Right cardiac atrium (tissue), 5 donors: Measurements from ENCODE around the gene KRT78. TPM values are rescaled to one million over a fixed set of nuclear protein-coding genes. Genes with fewer than 3 reads are reported as not detected.
"Not testable (repeated sequence)": the region's sequence is repeated elsewhere in the genome, so short reads cannot be mapped to it uniquely, and the experiment has no call there.

ENCODE experiments used
- ATAC-seq, 2 donors: fragments of 200-7000 bp; cut with Tn5 transposase; one replicate each; pipeline versions ENCODE4 v1.8.0 to v1.9.1; 2020; ENCODE audit warnings: moderate library complexity in 2 of 2, mild to moderate bottlenecking in 1 of 2
- DNase-seq, 3 donors: peaks; one replicate each; pipeline ENCODE4 v3.0.0-alpha.2; 2020
- H3K27ac ChIP-seq: one replicate; pipeline ENCODE4 v1.5.1; 2013; ENCODE audit warnings: mild to moderate bottlenecking, low read length, control low read depth, moderate library complexity
- H3K27me3 ChIP-seq: one replicate; pipeline ENCODE4 v1.6.1; 2013; ENCODE audit not compliant: control insufficient read depth, insufficient read depth
- H3K4me1 ChIP-seq: one replicate; pipeline ENCODE4 v1.6.1; 2013; ENCODE audit warnings: low read length; ENCODE audit not compliant: control insufficient read depth, insufficient read depth
- H3K4me3 ChIP-seq: one replicate; pipeline ENCODE4 v1.5.1; 2013; ENCODE audit warnings: low read length, control low read depth
- H3K9me3 ChIP-seq: one replicate; pipeline ENCODE4 v1.6.1; 2013; ENCODE audit warnings: low read length; ENCODE audit not compliant: control insufficient read depth
- WGBS: extraction: QIAGEN DNeasy Blood & Tissue Kit; methylation state at CpG from one replicate; pipeline ENCODE4 v1.1.7; 2013; 5-methylcytosine and 5-hydroxymethylcytosine counted together
- intact Hi-C, 4 donors: fragments of 100-400 bp; cut with DNase I; formaldehyde crosslinking; loops; one replicate each; pipeline versions ENCODE4 v1.11.0 to v1.14.0; 2022 to 2023
- polyA plus RNA-seq: library from polyadenylated mRNA; stranded (reverse); fragments of 200-250 nt; gene quantifications from one replicate; pipeline ENCODE4 v1.2.3, GENCODE V29; 2013
- total RNA-seq, 4 donors: library from RNA; stranded (reverse); fragmentation: NEBNext Ultra II Directional; extraction: Animal tissue kit (Norgen Biotek cat#: 25700); gene quantifications; one replicate each; pipeline ENCODE4 v1.2.1, GENCODE V29; 2021
- donor health status: healthy with polysubstance abuse.
- donor health status: DM: no; HTN: yes; CAD: no.
- donor health status: DM: no; HTN: no; CAD: no.
- donor health status: DM: no; HTN: yes; CAD: no; lungs with severe emphysema.
- donor health status: DM: yes; HTN: yes; CAD: no.

The KRT78 gene
- total and polyA plus RNA-seq, 5 donors: 0.02 TPM; not detected in 4

DNA sequence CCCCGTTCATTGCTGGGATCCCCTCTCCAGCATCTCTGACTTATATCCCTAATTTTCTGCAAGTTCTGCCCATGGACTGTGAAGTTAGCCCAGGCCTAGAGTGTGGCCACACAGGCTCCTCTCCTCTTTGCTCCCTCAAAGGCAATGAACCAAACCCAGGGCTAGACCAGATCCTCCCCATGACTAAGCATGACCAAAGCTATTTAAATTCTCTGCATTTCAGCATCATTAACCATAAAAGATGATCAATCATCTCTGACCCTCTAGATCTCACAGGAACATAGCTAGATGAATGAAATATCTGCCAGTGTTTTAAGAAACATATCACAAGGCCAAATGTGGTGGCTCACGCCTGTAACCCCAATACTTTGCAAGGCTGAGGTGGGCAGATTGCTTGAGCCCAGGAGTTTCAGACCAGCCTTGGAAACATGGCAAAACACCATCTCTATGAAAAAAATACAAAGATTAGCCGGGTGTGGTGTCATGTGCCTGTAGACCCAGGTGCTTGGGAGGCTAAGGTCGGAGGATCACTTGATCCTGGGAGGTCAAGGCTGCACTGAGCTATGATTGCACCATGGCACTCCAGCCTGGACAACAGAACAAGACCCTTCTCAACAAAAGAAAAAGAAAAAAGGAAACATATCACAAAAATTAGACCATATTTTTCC is 50.7 kb downstream of the KRT78 start:
- no peak for DNase-seq
- H3K27me3 ChIP-seq: no peaks in the 10 kb centered on the region
- H3K27ac ChIP-seq: no peak overlapping the region
- intact Hi-C loops: no loop called here
- no peaks in the 10 kb centered on the region for H3K4me1 ChIP-seq
- ATAC-seq: no peak
- H3K9me3 ChIP-seq: no peaks in the 10 kb centered on the region
- no peak overlapping the region for H3K4me3 ChIP-seq
- WGBS: 85% methylated on average over 4 of the region's 4 CpGs

DNA sequence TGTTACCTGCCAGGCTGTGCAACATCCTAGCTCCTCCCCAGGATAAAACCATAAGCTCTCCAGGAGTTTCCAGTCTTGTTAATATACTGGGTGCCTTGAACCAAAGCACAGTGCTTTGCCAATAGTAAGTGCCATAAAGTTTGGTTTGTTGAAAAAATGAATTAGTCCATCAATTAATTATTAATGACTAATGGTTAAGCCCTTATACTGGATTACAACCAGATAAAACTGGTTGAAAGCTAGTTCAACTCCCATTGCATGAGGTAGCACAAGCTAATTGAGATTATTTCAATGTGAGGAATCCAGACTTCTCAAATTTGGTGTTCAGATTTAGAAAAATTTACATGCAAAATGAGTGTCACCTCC is 51.3 kb downstream of the KRT78 start:
- no peak overlapping the region for H3K27ac ChIP-seq
- intact Hi-C loops: no loop called here
- ATAC-seq (no peak), DNase-seq (no peak)
- H3K27me3 ChIP-seq: no peaks in the 10 kb centered on the region
- H3K9me3 ChIP-seq: no peaks in the 10 kb centered on the region
- H3K4me1 ChIP-seq: no peaks in the 10 kb centered on the region
- no peak overlapping the region for H3K4me3 ChIP-seq

DNA sequence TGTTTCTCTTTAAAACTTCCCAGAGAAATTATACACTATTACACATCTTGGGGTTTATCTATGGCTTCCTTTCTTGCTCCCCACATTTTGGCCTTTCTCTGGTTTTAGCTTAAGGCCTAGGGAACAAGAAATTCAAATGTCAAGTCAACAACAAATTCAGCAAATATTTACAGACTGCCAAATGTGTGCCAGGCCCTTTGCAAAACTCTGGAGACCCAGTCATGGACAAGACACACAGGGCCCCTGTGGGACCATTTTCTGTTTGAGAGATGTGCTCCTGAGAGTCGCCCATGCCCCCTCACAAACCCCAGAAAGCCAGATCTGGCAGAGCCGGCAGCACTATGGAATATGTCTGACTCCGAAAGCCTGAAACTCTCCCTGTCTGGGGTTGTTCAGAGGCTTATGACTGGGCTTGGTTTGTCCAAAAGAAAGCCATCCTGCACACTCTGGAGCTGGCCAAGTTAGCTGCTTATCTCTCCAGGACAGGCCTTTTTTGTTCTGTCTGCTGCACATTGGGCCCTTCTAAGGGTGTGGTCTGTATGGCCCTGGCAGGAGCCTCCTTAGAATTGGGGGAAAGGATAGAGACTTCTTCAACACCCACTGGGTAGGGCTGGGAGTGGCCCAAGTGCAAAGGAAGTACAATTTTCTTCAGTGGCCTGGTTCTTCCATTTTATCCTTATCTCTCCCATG is 51.8 kb downstream of the KRT78 start:
- no peak for ATAC-seq
- Histone ChIP-seq H3K4me1 (no peaks in the 10 kb centered on the region), H3K9me3 (no peaks in the 10 kb centered on the region), H3K4me3 (no peak overlapping the region), H3K27ac (no peak overlapping the region), H3K27me3 (no peaks in the 10 kb centered on the region)
- intact Hi-C loops: no loop called here
- WGBS: 78% methylated on average over 3 of the region's 3 CpGs
- DNase-seq: no peak

DNA sequence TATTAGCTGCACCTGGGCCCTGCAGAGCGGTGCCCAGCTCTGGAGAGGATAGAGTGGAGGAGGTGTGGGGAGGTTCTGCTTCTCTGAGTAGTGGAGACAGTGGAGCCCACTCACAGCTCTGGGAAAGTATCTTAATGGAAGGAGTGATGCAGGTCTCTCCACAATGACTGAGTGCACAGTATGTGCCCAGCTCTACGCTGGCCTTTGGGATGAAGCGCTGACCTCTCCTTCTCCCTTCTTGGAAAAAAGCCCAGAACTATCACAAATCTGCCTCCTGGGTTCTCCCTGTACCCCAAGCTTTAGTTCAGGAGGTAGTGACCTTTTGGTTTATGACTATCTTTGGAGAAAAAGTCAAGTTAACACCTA is 52.4 kb downstream of the KRT78 start:
- WGBS: 94% methylated on average over 3 of the region's 3 CpGs
- no peak for DNase-seq
- no peaks in the 10 kb centered on the region for H3K9me3 ChIP-seq
- H3K27me3 ChIP-seq: no peaks in the 10 kb centered on the region
- H3K4me1 ChIP-seq: no peaks in the 10 kb centered on the region
- intact Hi-C loops: no loop called here
- no peak overlapping the region for H3K4me3 ChIP-seq
- H3K27ac ChIP-seq: no peak overlapping the region
- ATAC-seq: no peak

DNA sequence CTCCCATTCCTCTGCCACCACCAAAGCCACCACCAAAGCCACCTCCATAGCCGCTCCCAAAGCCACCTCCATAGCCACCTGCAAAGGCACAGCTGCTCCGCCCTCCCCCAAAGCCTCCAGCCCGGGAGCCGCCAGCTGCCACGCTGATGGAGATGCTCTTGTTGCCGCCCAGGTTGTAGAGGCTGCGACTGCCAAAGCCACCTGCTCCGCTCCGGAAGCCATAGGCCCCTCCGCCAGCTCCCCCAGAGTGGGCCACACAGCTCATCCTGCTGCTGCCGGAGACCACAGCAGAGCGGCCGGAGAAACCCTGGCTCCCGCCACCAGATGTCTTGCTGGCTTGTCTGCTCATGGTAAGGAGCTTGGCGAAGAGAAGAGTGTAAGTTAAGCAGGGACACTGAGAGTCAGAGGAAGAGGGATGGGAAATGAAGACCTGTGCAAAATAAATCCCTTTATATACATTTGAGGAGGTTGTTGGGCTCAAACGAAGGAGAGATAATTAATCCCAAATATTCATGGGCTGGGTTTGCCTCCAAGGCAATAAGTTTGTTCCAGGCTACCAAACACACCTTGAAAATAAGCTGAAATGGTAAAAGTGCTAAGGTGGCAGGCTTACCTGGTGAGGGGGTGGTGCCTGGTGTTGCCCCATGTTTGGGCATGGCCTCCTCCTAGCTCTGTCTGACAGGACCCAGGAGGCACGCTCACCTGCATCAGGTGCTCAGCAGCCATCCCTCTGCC is 52.9 kb downstream of the KRT78 start, which contains the start of gene KRT3:
Gene KRT3 (minus strand): TSS at position 424 of the 735 bp plus-strand sequence. CDS start 75 bp downstream, at position 349.
- ATAC-seq (no peak), DNase-seq (no peak)
- 88% methylated on average over 17 of the region's 17 CpGs for WGBS
- intact Hi-C loops: no loop called here
- Histone ChIP-seq H3K4me3 (no peak within 1 kb of the TSS), H3K27ac (no peak within 1 kb of the TSS), H3K4me1 (no peaks in the 10 kb centered on the region), H3K9me3 (no peaks in the 10 kb centered on the region), H3K27me3 (no peaks in the 10 kb centered on the region)

DNA sequence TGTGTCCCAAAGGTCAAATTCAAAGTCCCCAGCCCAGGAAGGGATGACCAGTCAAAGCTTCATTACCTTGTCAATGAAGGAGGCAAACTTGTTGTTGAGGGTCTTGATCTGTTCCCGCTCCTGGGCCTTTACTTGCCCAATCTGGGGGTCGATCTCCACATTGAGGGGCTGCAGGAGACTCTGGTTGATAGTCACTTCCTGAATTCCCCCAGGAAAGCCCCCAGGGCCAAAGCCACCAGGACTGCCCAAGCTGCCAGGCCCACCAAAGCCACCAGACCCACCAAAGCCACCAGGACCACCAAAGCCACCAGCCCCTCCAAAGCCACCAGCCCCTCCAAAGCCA is 53.5 kb downstream of the KRT78 start:
- H3K4me1 ChIP-seq, H3K9me3 ChIP-seq, H3K4me3 ChIP-seq, H3K27me3 ChIP-seq, DNase-seq, ATAC-seq, H3K27ac ChIP-seq, intact Hi-C loops: not testable (repeated sequence)
- 85% methylated on average over 2 of the region's 2 CpGs for WGBS

DNA sequence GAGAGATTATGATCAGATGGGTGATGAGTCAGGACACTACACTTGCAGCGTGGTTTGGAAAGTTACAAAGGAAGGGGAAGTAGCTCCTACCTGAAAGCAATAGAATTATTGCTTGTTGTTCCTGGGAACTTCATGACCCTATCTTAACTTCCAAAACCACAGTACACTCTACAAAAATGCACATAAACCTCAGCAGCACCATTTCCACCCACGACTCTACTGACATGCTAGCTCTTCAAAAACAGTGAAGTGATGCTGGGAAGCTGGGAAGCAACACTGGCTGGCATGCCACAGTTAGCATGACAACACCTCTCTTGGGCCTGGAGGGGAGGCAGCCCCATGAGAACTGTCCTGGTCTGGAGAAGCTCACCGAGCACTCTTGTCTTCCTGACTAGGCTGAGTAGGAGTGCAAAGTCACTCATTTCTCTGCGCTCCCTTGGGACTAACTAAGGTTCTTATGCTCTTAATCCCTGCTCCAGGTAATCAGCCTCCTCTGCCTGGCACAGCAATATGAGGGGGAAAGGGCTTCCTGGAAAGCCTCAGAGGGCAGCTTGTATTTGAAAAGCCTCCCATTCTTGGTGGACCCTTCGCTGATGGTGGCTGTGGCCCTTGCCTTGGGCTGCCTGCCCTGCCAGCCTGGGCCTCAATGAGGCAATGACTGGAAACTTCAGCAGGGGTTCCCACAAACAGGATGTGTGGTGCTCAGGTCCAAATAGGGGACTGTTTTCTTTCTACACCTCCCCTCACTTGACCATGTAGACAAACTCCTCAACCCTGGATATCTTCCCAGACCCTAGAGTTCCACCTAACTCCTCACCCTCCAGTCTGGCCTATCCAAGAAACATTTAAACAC is 54.1 kb downstream of the KRT78 start:
- ATAC-seq (no peak), DNase-seq (no peak)
- Histone ChIP-seq H3K9me3 (no peaks in the 10 kb centered on the region), H3K27me3 (no peaks in the 10 kb centered on the region), H3K27ac (no peak overlapping the region), H3K4me1 (no peaks in the 10 kb centered on the region), H3K4me3 (no peak overlapping the region)
- WGBS: 78% methylated on average over 5 of the region's 5 CpGs
- intact Hi-C loops: no loop called here

GRCh38 chr12:52792185-52793029 is 56.4 kb downstream of the KRT78 start:
- Histone ChIP-seq H3K4me1 (no peaks in the 10 kb centered on the region), H3K27me3 (no peaks in the 10 kb centered on the region), H3K4me3 (no peak overlapping the region), H3K9me3 (no peaks in the 10 kb centered on the region), H3K27ac (no peak overlapping the region)
- intact Hi-C loops: no loop called here
- ATAC-seq: no peak
- WGBS: 76% methylated on average over 10 of the region's 10 CpGs
- no peak for DNase-seq

DNA sequence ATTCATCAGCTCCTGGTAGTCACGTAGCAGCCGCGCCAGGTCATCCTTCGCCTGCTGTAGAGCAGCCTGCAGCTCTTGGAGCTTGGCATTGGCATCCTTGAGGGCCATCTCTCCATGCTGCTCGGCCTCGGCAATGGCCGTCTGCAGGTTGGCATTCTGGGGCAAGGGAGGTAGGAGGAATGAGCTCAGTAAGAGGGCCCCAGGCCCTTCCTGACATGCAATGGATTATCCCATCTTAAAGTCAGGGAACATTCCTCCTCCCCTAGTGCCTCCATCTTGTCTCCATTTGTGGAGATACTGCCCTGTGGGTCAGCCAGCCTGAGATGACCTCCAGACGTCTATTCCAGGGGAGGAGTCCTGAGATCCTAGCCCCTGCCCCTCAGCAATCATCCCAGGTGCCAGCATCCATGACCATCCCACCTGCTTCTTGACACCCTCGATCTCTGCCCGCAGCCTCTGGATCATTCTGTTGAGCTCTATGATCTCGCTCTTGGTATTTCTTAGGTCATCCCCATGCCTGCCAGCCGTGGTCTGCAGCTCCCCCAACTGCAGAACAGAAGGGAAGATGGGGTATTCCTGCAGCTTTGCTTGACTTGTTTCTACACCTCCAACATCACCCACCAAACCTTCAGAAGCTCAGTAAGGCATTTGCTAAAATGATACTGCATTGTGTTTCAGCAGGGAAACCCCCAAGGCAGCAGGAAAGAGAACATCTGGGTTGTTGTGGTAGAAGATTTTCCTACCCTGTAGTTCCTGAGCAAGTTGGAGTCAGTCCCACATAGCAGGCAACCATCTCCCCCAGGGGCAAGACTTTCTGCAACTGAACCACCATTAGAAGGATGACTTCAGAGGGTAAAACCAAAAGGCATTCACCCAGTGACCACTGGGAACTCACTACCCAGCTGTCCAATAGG is 57.3 kb downstream of the KRT78 start:
- intact Hi-C loops: no loop called here
- ATAC-seq: no peak

More for the DNA sequence above, 57.3 kb downstream of the KRT78 start:
- WGBS: 89% methylated on average over 12 of the region's 12 CpGs
- H3K9me3 ChIP-seq: no peaks in the 10 kb centered on the region
- no peak overlapping the region for H3K27ac ChIP-seq
- no peak overlapping the region for H3K4me3 ChIP-seq
- no peaks in the 10 kb centered on the region for H3K4me1 ChIP-seq
- no peaks in the 10 kb centered on the region for H3K27me3 ChIP-seq
- no peak for DNase-seq
